GM11168 (cell line): Measurements from ENCODE around the gene EXOC6.

Experiments used
- in situ Hi-C: fragments of 300-500 bp; cut with MboI; formaldehyde crosslinking; loops from one replicate; pipeline ENCODE4 v1.12.0; 2022; ENCODE audit warnings: low sequenced_read_pairs; ENCODE audit not compliant: unreplicated experiment

The EXOC6 gene

DNA sequence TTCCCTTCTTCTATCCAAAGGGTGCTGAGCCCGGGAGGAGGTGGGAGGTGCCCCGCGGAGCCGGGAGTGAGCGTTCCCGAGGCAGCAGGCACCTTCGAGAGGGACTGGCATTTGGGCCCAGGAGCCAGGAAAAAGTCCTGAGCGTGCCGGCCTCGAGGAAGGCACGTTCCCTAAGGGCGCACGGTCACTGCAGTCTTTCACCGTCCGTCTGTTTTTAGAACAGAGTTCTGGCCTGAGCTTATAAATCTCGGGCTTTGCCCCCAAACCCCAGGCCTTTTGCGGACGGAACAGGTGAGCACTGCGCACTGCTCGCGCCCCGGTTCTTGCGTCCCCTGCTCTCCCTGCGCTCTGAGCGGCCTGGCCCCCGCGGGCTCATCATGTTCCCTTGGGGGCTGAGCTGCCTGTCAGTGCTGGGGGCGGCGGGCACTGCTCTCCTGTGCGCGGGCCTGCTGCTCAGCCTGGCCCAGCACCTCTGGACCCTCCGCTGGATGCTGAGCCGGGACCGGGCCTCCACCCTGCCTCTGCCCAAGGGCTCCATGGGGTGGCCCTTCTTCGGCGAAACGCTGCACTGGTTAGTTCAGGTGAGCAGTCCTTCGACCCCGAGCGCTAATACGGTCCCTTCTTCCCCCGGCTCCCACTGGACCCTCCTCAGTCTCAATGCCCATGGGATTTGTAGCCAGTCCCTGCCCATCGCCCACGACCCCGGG, 212.7 kb downstream of the EXOC6 start:
- in situ Hi-C loops = no loop called here

DNA sequence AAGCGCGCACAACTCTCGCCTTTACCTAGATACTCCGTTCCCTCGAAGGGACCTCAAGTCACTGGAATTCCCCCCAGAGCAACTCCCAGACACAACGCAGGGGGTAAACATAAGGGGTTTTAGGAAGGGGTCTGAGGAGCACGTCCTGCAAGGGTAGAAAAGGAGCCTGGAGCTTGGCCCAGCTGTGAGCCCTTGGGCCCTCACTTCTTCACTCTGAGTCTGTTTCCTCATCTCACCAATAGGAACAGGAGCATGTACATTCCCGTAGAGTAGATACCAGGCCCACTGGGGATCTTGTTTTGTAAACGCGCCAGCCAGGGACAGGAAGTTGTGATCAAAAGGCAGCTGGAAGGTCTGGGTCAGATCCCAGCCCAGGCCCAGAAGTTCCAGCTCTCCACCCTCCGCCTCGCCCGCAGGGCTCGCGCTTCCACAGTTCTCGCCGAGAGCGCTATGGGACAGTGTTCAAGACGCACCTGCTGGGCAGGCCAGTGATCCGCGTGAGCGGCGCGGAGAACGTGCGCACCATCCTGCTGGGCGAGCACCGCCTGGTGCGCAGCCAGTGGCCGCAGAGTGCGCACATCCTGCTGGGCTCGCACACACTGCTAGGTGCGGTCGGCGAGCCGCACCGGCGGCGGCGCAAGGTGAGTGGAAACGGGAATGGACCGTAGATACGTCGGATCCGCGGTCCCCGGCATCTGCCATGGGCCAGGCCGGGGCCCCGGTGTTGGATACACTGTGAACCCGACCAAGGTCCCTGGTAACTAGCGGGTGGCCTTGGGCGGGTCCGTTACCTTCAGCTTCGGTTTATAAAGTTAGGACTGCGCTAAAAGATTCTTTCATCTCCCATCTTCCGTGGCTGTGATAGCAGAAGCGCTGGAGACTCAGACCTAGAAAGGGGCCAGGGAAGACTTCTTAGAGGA, 213.5 kb downstream of the EXOC6 start:
- in situ Hi-C loops = no loop called here

DNA sequence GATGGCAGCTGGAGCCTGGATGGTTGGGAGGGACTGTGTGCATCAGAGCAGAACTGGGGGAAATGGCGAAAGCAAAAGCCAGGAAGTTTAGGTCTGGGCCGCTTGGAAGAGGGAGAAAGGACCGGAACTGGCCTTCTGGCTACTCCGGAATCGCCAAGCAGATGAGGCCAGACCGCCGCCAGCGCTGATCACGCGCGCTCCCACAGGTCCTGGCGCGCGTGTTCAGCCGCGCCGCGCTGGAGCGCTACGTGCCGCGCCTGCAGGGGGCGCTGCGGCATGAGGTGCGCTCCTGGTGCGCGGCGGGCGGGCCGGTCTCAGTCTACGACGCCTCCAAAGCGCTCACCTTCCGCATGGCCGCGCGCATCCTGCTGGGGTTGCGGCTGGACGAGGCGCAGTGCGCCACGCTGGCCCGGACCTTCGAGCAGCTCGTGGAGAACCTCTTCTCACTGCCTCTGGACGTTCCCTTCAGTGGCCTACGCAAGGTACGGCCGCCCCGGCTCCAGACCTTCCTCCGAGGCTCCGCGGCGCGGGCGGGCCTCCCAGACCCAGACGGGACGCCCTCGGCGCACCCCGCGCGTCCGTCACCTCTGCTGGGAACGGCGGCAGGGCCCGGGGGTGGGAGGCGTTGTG, 214.3 kb downstream of the EXOC6 start:
- in situ Hi-C loops = no loop called here

- in situ Hi-C loops = no loop called here
Measured at GRCh38 chr10:93063144-93063976, 215.0 kb downstream of the EXOC6 start.

DNA sequence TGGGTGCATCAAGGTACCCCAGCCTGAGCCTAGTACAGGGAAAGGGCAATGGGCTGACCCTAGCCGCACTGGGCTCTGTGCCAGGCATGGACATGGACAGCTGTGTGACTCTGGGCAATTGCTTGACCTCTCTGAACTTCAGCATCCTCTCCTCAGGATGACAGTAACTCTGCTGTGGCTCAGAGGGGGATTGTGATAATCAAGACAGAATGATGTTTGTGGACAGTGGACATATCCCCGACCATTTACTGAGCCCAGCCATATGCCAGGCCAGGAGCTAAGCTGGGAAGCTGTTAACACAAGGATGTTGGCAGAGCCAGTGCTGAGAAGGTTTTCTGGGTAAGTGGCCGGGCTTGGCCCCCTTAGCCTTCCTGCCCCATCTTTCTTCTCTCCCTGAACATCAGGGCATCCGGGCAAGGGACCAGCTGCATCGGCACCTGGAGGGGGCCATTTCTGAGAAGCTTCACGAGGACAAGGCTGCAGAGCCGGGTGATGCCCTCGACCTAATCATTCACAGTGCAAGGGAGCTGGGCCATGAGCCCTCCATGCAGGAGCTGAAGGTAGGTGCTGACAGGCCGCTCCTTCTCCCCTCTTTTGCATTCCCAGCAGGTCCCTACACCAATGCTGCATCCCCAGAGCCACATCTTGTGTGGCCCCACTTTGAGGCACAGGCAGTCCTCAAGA, 215.8 kb downstream of the EXOC6 start:
- in situ Hi-C loops = no loop called here

DNA sequence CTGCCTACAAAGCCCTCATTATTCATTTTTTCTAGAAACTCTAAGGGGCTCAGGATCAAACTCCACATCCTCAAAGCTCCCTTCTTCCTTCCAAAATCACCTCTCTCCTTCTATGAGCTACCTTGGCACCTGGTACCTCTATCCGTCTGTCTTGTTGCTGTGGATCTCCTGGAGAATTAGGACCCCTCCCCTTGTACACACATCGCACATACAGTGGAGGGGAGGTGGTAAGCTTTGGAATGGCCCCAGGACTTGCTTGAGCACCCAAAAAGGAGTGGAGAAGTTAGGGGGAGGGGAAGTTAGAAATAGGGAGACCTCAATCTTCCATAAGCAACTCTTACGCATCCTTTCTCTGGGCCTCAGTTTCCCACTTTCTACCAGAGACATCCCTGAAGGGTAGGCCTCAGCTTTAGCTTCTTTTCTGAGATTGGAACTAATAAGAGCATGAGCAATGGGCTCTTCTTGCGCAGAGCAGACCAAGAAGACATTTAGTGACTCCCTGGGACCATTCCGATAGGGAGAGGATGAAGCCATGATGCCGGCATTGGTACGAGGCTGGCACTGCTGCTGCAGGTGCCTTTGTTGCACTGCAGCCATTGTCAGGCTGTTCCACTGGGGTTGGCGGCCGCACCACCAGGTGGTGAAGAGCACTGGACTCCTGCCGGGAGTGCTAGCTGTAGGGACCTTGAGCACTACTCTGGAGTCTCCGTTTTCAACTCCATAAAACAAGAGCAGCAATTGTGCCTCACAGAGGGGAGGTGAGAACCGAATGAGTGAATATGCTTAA, 216.7 kb downstream of the EXOC6 start:
- in situ Hi-C loops = no loop called here

DNA sequence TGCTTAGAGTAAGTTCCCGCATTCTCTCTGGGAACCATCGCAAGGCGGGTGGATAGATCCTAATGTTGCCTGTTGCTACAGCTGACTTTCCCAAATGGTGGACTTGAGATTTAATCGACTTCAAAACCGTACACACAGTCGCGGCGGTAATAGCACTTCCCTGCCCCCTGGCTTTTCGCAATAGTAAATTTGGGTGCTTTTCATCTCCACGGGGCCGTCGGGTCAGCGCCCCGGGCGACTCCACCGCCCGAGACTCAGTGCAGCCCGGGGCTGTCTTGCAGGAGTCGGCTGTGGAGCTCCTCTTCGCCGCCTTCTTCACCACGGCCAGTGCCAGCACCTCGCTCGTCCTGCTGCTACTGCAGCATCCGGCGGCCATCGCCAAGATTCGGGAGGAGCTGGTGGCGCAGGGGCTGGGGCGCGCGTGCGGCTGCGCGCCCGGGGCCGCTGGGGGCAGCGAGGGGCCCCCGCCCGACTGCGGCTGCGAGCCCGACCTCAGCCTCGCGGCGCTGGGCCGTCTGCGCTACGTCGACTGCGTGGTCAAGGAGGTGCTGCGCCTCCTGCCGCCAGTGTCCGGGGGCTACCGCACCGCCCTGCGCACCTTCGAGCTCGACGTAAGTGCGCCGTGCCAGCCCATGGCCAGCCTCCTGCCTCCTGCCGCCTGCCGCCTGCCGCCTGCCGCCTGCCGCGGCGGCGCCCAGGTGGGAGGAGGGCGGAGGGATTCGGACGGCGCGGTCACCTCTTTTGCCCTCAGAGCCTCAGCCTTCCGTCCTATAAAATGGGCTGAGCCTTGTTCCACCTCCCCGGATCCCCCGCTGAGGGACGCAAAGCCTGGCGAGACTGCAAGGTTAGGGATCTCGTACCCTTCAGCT, 217.6 kb downstream of the EXOC6 start:
- in situ Hi-C loops = no loop called here

GRCh38 chr10:93066544-93066913, 218.2 kb downstream of the EXOC6 start:
- in situ Hi-C loops = no loop called here

GRCh38 chr10:93067443-93068365, 219.4 kb downstream of the EXOC6 start:
- in situ Hi-C loops = no loop called here

DNA sequence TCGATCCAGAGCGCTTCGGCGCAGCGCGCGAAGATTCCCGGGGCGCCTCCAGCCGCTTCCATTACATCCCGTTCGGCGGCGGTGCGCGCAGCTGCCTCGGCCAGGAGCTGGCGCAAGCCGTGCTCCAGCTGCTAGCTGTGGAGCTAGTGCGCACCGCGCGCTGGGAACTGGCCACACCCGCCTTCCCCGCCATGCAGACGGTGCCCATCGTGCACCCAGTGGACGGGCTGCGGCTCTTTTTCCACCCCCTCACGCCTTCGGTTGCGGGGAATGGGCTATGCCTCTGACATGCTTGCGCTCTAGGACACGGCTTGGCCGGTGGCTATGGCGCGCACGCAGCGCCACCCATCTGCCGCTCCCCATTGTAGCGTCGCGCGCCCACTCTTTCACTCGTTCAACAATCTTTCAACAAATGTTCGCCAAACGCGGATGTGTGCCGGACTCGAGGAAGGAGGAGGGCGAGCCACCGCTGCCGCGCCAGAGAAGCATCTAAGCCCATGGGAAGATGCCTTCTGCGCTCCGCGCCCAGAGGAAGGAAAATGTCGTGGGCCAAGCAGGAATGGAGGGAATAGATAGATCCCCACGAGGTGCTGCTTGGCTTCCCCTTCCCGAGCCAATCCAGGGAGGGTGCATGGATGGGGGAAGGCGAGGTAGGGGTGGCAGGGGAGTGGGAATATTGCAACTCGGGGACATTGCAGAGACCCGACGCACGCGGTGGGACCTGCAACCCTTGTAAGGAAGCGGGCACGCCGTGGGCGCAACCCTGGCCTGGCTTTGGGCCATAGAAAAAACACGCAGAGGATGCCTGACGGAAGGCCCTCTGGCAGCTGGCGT, 220.3 kb downstream of the EXOC6 start:
- in situ Hi-C loops = no loop called here

- in situ Hi-C loops = no loop called here
Measured at GRCh38 chr10:93069245-93069561, 220.9 kb downstream of the EXOC6 start.

DNA sequence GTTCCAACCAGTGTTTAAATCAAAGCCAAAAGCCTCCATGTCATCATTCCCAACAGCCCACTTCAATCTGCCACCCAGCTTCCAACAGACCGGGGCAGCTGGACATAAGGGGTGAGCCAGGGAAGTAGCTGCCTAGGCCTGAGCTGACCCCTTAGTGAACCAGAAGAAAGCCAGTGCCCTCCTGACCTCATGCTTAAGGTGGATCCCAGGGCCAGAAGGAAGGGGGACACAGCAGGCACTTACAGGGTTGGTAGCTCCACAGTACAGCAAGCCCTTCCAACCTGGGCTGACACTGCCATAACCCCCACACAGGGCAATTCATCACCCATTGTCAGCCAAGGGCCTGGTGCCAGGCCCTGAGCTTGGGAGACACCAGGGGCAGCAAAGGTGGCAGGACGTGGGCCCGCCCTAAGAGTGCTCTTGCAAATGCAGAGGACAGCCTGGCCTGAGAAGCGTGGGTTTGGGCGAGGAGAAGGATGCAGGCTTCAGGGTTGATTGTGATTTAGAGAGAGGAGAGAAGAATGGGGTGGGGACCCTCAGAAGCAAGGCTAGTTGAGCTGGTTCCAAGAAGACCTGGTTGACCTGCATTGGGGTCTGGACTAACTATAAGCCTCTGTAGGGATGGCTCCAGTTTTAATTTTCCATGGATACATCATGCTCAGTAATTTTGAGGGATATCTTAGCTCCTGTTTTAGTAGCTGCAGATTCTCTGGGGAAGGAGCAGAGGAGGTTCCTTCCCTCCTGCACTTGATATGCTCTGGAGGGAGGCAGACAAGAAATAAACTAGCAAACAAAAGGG, 222.3 kb downstream of the EXOC6 start:
- in situ Hi-C loops = no loop called here

DNA sequence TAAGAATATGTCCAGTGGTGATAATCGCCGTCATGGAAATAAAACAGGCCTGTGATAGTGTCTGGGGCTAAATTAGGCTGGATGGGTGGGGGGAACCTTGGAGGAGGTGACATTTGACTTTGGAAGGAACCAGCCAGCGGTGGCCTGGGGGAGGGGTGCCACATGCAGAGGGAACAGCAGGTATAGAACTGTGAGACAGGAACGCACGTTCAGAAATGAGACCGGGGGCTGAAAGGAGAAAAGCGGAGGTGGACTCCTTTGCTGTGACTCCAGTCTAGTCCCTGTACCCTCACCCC, 222.8 kb downstream of the EXOC6 start:
- in situ Hi-C loops = no loop called here

DNA sequence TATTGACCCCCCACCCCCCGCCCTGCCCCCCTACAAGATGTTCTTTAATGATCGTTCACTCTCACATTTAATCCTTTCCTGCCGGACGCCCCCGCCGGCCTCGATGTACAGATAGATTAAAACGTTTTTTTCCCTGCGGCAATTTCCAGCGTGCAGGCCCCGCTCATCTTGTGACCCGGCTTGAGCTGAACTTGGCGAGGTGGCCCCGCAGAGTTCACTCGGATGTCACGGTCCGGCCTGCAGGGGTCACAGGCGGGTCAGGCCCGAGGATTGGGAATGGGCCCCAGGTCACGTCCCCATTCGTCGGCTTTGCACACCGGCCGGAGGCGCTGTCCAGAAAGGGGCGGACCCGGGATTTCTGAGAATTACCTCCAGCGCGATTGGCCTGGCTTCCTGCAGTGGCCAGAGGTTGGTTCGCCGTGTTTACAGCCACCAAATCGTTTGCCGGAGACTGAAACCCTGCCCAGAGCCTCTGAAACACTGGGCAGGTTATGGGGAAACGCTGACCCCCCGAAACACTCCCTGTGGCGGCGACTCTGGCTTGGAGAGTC, 223.4 kb downstream of the EXOC6 start:
- in situ Hi-C loops = no loop called here

GRCh38 chr10:93072225-93072712, 223.9 kb downstream of the EXOC6 start:
- in situ Hi-C loops = no loop called here
